ENCODE results near the gene SORCS2. TPM values are rescaled to one million over a fixed set of nuclear protein-coding genes. Genes with fewer than 3 reads are reported as not detected.

Gene SORCS2
- total and polyA plus RNA-seq, 2 of the 4 experiments (the other 2 are of a cell fraction): 0.36 to 0.62 TPM

DNA sequence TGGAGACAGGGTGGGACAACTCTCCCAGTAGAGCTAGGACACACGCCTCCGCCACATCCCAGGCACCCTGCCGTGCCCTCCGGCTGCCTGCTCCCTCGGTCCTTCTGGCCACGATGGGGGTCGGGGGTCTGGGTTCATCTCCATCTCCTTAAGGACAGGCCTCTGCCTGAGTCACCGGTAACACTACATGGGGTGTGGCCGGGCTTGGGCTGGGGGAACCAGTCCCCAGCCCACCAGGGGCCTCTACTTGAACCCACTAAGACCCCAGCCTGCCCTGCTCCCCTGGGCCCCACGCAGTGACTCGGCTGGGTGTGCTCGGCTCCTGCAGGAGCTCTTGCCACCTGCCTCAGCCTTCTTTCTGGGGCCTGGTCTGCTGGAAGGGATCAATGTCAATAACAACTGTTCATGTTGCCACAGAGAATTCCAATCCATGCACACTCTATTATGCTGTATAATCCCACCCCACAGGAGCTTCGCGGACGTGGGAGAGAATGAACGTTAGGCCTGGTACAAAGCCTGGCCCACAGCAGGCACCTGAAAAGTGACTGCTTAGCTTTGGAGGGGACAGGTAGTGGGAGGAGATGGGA is 420.1 kb downstream of the SORCS2 start:
- BruUV-seq (replicated peaks): no TSS peak

More for the DNA sequence above, 420.1 kb downstream of the SORCS2 start:
- ChIA-PET CTCF (no interaction called here), POLR2A (ENCODE audit: unreplicated experiment) (no interaction called here)
- H3K56ac ChIP-seq (ENCODE audit: extremely low read depth, insufficient read depth, low read length): no peak overlapping the region
- peaks cover 31% of the 10 kb centered on the region for H3K27me3 ChIP-seq (ENCODE audit: control insufficient read depth, insufficient read depth, low read length)
- H2BK120ac ChIP-seq (ENCODE audit: low read depth, low read length): no peak overlapping the region
- ATAC-seq (ENCODE audit: low read depth): no peak
- H3K4me1 ChIP-seq (ENCODE audit: control insufficient read depth, insufficient read depth, low read length): no peaks in the 10 kb centered on the region
- H4K8ac ChIP-seq (ENCODE audit: low read depth in 2 of 2, low read length in 2 of 2): no peak overlapping the region
- no peak overlapping the region for H3K4me3 ChIP-seq (ENCODE audit: insufficient read depth, low read depth, low read length)
- H2BK20ac ChIP-seq (ENCODE audit: low read depth, low read length): no peak overlapping the region
- no peak overlapping the region for H3K4ac ChIP-seq (ENCODE audit: low read depth, low read length)
- no peak overlapping the region for H4K91ac ChIP-seq (ENCODE audit: insufficient read depth, low read depth, low read length)
- H3K14ac ChIP-seq (replicated peaks; ENCODE audit: low read depth, low read length): no peak overlapping the region
- intact Hi-C loops (cut with micrococcal nuclease) (no loop called here), dilution Hi-C loops (cut with HindIII; ENCODE audit: low sequenced_read_pairs, unreplicated experiment) (no loop called here), in situ Hi-C loops (cut with MboI; ENCODE audit: low sequenced_read_pairs) (no loop called here)
- no peaks in the 10 kb centered on the region for H4K20me1 ChIP-seq (ENCODE audit: insufficient read depth, low read length)
- no peaks in the 10 kb centered on the region for H3K9me1 ChIP-seq (ENCODE audit: insufficient read depth, low read length)
- H3K18ac ChIP-seq (ENCODE audit: low read depth, low read length): no peak overlapping the region
- no peak for DNase-seq
- H3K79me1 ChIP-seq (ENCODE audit: low read depth in 1 of 2, low read length in 2 of 2): no peaks in the 10 kb centered on the region
- no peak overlapping the region for H2BK15ac ChIP-seq (ENCODE audit: low read depth, low read length)
- no peak overlapping the region for H3K23ac ChIP-seq (ENCODE audit: low read depth, low read length)
- H2AK9ac ChIP-seq (replicated peaks; ENCODE audit: low read depth, low read length, poor library complexity): no peak overlapping the region
- no peak overlapping the region for H3K4me2 ChIP-seq (ENCODE audit: low read depth, low read length)
- WGBS, 2 experiments (ENCODE audit: extremely low coverage in 2 of 2, insufficient read length in 1 of 2): 83% methylated on average over 4 of the region's 16 CpGs; no CpG with 5 or more reads in 1 of the 2 experiments
- no peak overlapping the region for H2AK5ac ChIP-seq (ENCODE audit: low read depth, low read length)
- no peak overlapping the region for H2BK5ac ChIP-seq (ENCODE audit: low read depth, low read length, poor library complexity, severe bottlenecking)
- peaks cover 1% of the 10 kb centered on the region; the same call in 1 of the 2 replicates for H3K9me3 ChIP-seq (ENCODE audit: control insufficient read depth, insufficient read depth, low read length)
- no peak overlapping the region for H4K5ac ChIP-seq (ENCODE audit: low read depth, low read length)
- H3K9ac ChIP-seq (ENCODE audit: low read depth, low read length): no peak overlapping the region
- no peak overlapping the region for H3K27ac ChIP-seq (ENCODE audit: insufficient read depth, low read length)
- TF ChIP-seq MAFK (IDR thresholded peaks at IDR 0.05; ENCODE audit: low read depth, low read length) (no peak), RAD21 (IDR thresholded peaks at IDR 0.05; ENCODE audit: low read length) (no peak), RCOR1 (IDR thresholded peaks at IDR 0.05; ENCODE audit: insufficient replicate concordance, low read length) (no peak), RFX5 (IDR thresholded peaks at IDR 0.05; ENCODE audit: low read depth, low read length) (no peak), FOS (IDR thresholded peaks at IDR 0.05; ENCODE audit: low read depth, low read length) (no peak), CHD1 (IDR thresholded peaks at IDR 0.05; ENCODE audit: low read depth, low read length) (no peak)
- TF ChIP-seq, protein P1, sequence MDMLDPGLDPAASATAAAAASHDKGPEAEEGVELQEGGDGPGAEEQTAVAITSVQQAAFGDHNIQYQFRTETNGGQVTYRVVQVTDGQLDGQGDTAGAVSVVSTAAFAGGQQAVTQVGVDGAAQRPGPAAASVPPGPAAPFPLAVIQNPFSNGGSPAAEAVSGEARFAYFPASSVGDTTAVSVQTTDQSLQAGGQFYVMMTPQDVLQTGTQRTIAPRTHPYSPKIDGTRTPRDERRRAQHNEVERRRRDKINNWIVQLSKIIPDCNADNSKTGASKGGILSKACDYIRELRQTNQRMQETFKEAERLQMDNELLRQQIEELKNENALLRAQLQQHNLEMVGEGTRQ (IDR thresholded peaks at IDR 0.05; ENCODE audit: low read depth, low read length): no peak
- TF ChIP-seq, protein P2, sequence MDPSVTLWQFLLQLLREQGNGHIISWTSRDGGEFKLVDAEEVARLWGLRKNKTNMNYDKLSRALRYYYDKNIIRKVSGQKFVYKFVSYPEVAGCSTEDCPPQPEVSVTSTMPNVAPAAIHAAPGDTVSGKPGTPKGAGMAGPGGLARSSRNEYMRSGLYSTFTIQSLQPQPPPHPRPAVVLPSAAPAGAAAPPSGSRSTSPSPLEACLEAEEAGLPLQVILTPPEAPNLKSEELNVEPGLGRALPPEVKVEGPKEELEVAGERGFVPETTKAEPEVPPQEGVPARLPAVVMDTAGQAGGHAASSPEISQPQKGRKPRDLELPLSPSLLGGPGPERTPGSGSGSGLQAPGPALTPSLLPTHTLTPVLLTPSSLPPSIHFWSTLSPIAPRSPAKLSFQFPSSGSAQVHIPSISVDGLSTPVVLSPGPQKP (IDR thresholded peaks at IDR 0.05; ENCODE audit: borderline replicate concordance, low read depth, low read length): no peak
- no peaks in the 10 kb centered on the region for H3K36me3 ChIP-seq (ENCODE audit: control insufficient read depth, insufficient read depth, low read length)
- H2AFZ ChIP-seq (replicated peaks; ENCODE audit: low read length, poor library complexity): no peak overlapping the region
